ENCODE data around the gene ICAM1. TPM values are rescaled to one million over a fixed set of nuclear protein-coding genes. Genes with fewer than 3 reads are reported as not detected.

ICAM1 gene
- total and polyA plus RNA-seq, 2 of the 13 experiments (the other 11 are each of a cell fraction or from before 2014, with no cell fraction given), result 37.9 to 98.4 TPM

DNA sequence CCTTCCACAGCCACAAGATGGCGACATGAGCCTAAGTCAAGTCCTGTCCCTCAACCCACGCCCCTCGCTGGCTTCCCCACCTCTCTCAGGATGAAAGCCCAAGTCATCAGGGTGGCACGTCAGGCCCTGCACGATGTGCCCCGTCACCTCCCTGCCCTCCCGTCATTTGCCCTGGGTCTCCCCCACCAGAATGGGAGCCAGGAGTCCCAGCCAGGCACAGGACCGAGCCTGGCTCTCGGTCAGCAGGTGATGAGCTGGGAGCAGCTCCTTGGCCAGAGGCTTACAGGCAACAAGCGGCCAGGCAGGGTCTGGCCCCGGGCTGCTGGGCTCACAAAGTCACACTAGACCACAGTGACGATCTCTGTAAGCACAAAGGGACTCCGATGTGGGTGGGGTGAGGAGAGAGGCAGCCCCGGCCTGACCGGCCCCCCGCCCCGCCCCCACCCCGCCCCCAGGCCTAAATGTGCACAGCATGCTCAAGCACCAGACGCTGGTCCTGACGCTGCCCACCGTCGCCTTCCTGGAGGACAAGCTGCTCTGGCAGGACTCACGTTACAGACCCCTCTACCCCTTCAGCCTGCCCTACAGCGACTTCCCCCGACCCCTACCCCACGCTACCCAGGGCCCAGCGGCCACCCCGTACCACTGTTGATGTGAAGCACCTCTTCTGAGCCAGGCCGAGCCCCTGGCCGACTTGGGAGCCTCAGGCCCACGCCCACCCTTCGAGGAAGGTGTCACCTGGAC is 11.6 kb upstream of the ICAM1 start:
- peaks cover 51% of the 10 kb centered on the region for H3K4me1 ChIP-seq (ENCODE audit: insufficient read depth, low read length)
- DNase-seq (ENCODE audit: low spot score) (peak; percentile 88), ATAC-seq (peak; percentile 71), FAIRE-seq (peak; percentile 77)
- ChIA-PET POLR2A (interaction anchor here (0.6 to 5.4 kb wide), 13 partner anchors 11 to 144 kb away, joined by 3 to 71 read pairs (median 4); partner anchors contain the start of genes CDC37, ICAM1, ICAM5 and TYK2), CTCF (ENCODE audit: low intra/inter-chr PET ratio, low total read pairs) (interaction anchor here (1.3 to 3.6 kb wide), 2 partner anchors 130 to 132 kb away, joined by 13 to 24 read pairs; no protein-coding TSS in a partner anchor)
- no peak overlapping the region for H3K27ac ChIP-seq (ENCODE audit: extremely low read length, insufficient read depth, low read length)
- whole genome bisulfite sequencing (ENCODE audit: low lambda C conversion rate), result 64% methylated on average over 19 of the region's 32 CpGs
- no peaks in the 10 kb centered on the region for H3K27me3 ChIP-seq (ENCODE audit: control insufficient read depth in 1 of 2, insufficient read depth in 2 of 2, low read length in 2 of 2)
- no peaks in the 10 kb centered on the region for H3K9me3 ChIP-seq (ENCODE audit: low read length)
- intact Hi-C loops (cut with micrococcal nuclease; ENCODE audit: unreplicated experiment) (loop anchor here (1.0 kb wide), 1 partner anchor 130 kb away; no protein-coding TSS in a partner anchor), in situ Hi-C loops (cut with HindIII; ENCODE audit: extremely low pct_ligation_motif_present, low pct_unique_long_range_greater_than_20kb) (no loop called here)
- H3K4me3 ChIP-seq (replicated peaks in 1 of 3; ENCODE audit: insufficient read depth in 1 of 3, low read depth in 2 of 3, low read length in 3 of 3), result no peak overlapping the region
- no peak overlapping the region for H2AFZ ChIP-seq (ENCODE audit: low read length)
- peaks cover 12 to 33% of the 10 kb centered on the region in 2 experiments for H3K36me3 ChIP-seq (replicated peaks in 1 of 2; ENCODE audit: control insufficient read depth in 1 of 2, insufficient read depth in 2 of 2, low read length in 2 of 2)
- H3K9ac ChIP-seq (ENCODE audit: insufficient read depth, low read depth, low read length), result no peak overlapping the region
- H3K4me2 ChIP-seq (ENCODE audit: low read depth, low read length), result no peak overlapping the region
- no peaks in the 10 kb centered on the region for H3K79me2 ChIP-seq (ENCODE audit: insufficient read depth, low read length)
- no TSS peak for BruUV-seq (replicated peaks)
- no peaks in the 10 kb centered on the region for H4K20me1 ChIP-seq (ENCODE audit: insufficient read depth, low read length)
- TF ChIP-seq RBFOX2 (IDR thresholded peaks at IDR 0.05; ENCODE audit: low read depth, low read length) (0 out of 2 replicates have a peak, but pooled peaks have one; percentile 43), NFRKB (IDR thresholded peaks at IDR 0.05) (no peak), ZSCAN25 (CRISPR knock-in tag; IDR thresholded peaks at IDR 0.05) (no peak), ZNF251 (CRISPR knock-in tag; IDR thresholded peaks at IDR 0.05) (no peak), NR2F1 (CRISPR knock-in tag; IDR thresholded peaks at IDR 0.05) (no peak), SCMH1 (CRISPR knock-in tag; IDR thresholded peaks at IDR 0.05; ENCODE audit: borderline replicate concordance) (no peak), ERF (CRISPR knock-in tag; IDR thresholded peaks at IDR 0.05) (no peak), ZNF24 (IDR thresholded peaks at IDR 0.05) (no peak), KAT7 (CRISPR knock-in tag; IDR thresholded peaks at IDR 0.05; ENCODE audit: borderline replicate concordance) (no peak), CHCHD3 (CRISPR knock-in tag; IDR thresholded peaks at IDR 0.05) (no peak), MLLT10 (CRISPR knock-in tag; IDR thresholded peaks at IDR 0.05) (no peak), SP2 (CRISPR knock-in tag; IDR thresholded peaks at IDR 0.05) (peak; percentile 19; the same call in 1 of the 2 replicates), MED8 (CRISPR knock-in tag; IDR thresholded peaks at IDR 0.05; ENCODE audit: insufficient replicate concordance) (no peak), AGO2 (optimal IDR thresholded peaks at IDR 0.05; ENCODE audit: low read depth, low read length) (peak; percentile 75), MYNN (CRISPR knock-in tag; IDR thresholded peaks at IDR 0.05; ENCODE audit: low read depth) (no peak), SETDB1 (CRISPR knock-in tag; IDR thresholded peaks at IDR 0.05; ENCODE audit: borderline replicate concordance) (no peak), ATF7 (IDR thresholded peaks at IDR 0.05) (no peak), ATF7 (CRISPR knock-in tag; IDR thresholded peaks at IDR 0.05) (no peak), ELF1 (CRISPR knock-in tag; IDR thresholded peaks at IDR 0.05) (no peak)
- TF ChIP-seq, protein P1, sequence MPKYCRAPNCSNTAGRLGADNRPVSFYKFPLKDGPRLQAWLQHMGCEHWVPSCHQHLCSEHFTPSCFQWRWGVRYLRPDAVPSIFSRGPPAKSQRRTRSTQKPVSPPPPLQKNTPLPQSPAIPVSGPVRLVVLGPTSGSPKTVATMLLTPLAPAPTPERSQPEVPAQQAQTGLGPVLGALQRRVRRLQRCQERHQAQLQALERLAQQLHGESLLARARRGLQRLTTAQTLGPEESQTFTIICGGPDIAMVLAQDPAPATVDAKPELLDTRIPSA (CRISPR knock-in tag; IDR thresholded peaks at IDR 0.05; ENCODE audit: borderline replicate concordance), result no peak
- TF ChIP-seq, protein P2, sequence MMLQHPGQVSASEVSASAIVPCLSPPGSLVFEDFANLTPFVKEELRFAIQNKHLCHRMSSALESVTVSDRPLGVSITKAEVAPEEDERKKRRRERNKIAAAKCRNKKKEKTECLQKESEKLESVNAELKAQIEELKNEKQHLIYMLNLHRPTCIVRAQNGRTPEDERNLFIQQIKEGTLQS (CRISPR knock-in tag; IDR thresholded peaks at IDR 0.05), result no peak
- TF ChIP-seq, protein P3, sequence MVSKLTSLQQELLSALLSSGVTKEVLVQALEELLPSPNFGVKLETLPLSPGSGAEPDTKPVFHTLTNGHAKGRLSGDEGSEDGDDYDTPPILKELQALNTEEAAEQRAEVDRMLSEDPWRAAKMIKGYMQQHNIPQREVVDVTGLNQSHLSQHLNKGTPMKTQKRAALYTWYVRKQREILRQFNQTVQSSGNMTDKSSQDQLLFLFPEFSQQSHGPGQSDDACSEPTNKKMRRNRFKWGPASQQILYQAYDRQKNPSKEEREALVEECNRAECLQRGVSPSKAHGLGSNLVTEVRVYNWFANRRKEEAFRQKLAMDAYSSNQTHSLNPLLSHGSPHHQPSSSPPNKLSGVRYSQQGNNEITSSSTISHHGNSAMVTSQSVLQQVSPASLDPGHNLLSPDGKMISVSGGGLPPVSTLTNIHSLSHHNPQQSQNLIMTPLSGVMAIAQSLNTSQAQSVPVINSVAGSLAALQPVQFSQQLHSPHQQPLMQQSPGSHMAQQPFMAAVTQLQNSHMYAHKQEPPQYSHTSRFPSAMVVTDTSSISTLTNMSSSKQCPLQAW (CRISPR knock-in tag; IDR thresholded peaks at IDR 0.05), result 0 out of 2 replicates have a peak, but pooled peaks have one; percentile 43

Measured in HepG2 (cell line).